Prostate gland (tissue), 2 donors: Measurements from ENCODE around the gene PTBP3.

Source experiments
- POLR2A ChIP-seq: fragments of 450-650 bp; IDR thresholded peaks from one replicate; pipeline ENCODE4 v1.6.1; 2016; ENCODE audit warnings: antibody characterized with exemption, mild to moderate bottlenecking
- TF ChIP-seq, protein P1 (sequence below), 4 experiments: fragments of 200-600 bp in 2 of 4; fragments of 450-650 bp in 2 of 4; sonication (generic) in 2 of 4; IDR thresholded peaks; 1 replicate in 3 of 4; 2 replicates in 1 of 4; pipeline ENCODE4 v1.5.1; 2016 to 2019; ENCODE audit warnings: antibody characterized with exemption in 4 of 4, mild to moderate bottlenecking in 2 of 4, moderate library complexity in 2 of 4

DNA sequence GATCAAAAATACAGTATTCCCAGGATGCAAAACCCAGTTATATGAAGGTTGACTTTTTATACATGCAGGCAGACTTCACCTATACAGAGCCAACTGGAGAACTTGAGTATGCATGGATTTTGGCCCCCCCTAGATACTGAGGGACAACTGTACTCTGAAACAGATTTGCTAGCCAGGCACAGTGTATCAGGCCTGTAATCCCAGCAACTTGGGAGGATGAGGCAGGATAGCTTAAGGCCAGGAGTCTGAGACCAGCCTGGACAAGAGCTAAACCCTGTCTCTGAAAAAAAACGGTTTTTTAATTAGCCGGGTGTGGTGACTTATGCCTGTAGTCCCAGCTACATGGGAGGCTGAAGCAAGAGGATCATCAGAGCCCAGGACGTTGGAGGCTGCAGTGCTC is 21.9 kb downstream of the PTBP3 start:
- TF ChIP-seq, protein P1, sequence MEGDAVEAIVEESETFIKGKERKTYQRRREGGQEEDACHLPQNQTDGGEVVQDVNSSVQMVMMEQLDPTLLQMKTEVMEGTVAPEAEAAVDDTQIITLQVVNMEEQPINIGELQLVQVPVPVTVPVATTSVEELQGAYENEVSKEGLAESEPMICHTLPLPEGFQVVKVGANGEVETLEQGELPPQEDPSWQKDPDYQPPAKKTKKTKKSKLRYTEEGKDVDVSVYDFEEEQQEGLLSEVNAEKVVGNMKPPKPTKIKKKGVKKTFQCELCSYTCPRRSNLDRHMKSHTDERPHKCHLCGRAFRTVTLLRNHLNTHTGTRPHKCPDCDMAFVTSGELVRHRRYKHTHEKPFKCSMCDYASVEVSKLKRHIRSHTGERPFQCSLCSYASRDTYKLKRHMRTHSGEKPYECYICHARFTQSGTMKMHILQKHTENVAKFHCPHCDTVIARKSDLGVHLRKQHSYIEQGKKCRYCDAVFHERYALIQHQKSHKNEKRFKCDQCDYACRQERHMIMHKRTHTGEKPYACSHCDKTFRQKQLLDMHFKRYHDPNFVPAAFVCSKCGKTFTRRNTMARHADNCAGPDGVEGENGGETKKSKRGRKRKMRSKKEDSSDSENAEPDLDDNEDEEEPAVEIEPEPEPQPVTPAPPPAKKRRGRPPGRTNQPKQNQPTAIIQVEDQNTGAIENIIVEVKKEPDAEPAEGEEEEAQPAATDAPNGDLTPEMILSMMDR (IDR thresholded peaks at IDR 0.05), result no peak
- no peak for TF ChIP-seq POLR2A
